SH-SY5Y (cell line): Measurements from ENCODE around the gene TMEM109.

ENCODE experiments used
- GATA2 ChIP-seq: IDR thresholded peaks from 2 replicates; pipeline ENCODE4 v1.6.1; 2011; ENCODE audit warnings: mild to moderate bottlenecking, low read depth, low read length
- GATA3 ChIP-seq: IDR thresholded peaks from 2 replicates; pipeline ENCODE4 v1.6.1; 2011; ENCODE audit warnings: low read depth, mild to moderate bottlenecking, low read length, moderate library complexity

Gene TMEM109

GRCh38 chr11:60897496-60897895 is 16.5 kb upstream of the TMEM109 start:
- TF ChIP-seq GATA2, result no peak
- no peak for TF ChIP-seq GATA3

- TF ChIP-seq GATA3, result no peak
- TF ChIP-seq GATA2, result no peak
Measured at GRCh38 chr11:60899046-60899936, 14.7 kb upstream of the TMEM109 start.

GRCh38 chr11:60899977-60900376 is 14.0 kb upstream of the TMEM109 start:
- TF ChIP-seq GATA3 (no peak), GATA2 (no peak)

GRCh38 chr11:60900673-60901404 is 13.1 kb upstream of the TMEM109 start:
- TF ChIP-seq GATA3, result no peak
- no peak for TF ChIP-seq GATA2

- no peak for TF ChIP-seq GATA2
- no peak for TF ChIP-seq GATA3
Measured at GRCh38 chr11:60902625-60903024, 11.3 kb upstream of the TMEM109 start.

- TF ChIP-seq GATA2, result no peak
- no peak for TF ChIP-seq GATA3
Measured at GRCh38 chr11:60905047-60905446, 8.9 kb upstream of the TMEM109 start.

- TF ChIP-seq GATA2 (no peak), GATA3 (no peak)
Measured at GRCh38 chr11:60905551-60906113, 8.3 kb upstream of the TMEM109 start.

GRCh38 chr11:60906132-60906972 is 7.6 kb upstream of the TMEM109 start, which contains the start of gene PRPF19:
Gene PRPF19 (minus strand): TSS chr11:60906585. CDS start chr11:60906382, 203 bp downstream.
- TF ChIP-seq GATA3 (no peak), GATA2 (no peak)

GRCh38 chr11:60908803-60909202 is 5.2 kb upstream of the TMEM109 start:
- no peak for TF ChIP-seq GATA2
- no peak for TF ChIP-seq GATA3

GRCh38 chr11:60910281-60910687 is 3.7 kb upstream of the TMEM109 start:
- TF ChIP-seq GATA2 (no peak), GATA3 (no peak)

GRCh38 chr11:60910711-60911380 is 3.1 kb upstream of the TMEM109 start:
- TF ChIP-seq GATA2 (no peak), GATA3 (no peak)

- no peak for TF ChIP-seq GATA2
- no peak for TF ChIP-seq GATA3
Measured at GRCh38 chr11:60912223-60912850, 1.6 kb upstream of the TMEM109 start.
